HG02623 (cell line): Measurements from ENCODE around the gene KIF18A.
A peak's percentile ranks its signal among the peaks of the same experiment; 100 is the strongest.
"Not testable (repeated sequence)": the region's sequence is repeated elsewhere in the genome, so short reads cannot be mapped to it uniquely, and the experiment has no call there.

Experiments
- ATAC-seq: cut with Tn5 transposase; IDR thresholded peaks from one replicate; pipeline ENCODE4 v1.9.1; 2021; ENCODE audit warnings: moderate library complexity; ENCODE audit not compliant: unreplicated experiment

KIF18A gene

DNA sequence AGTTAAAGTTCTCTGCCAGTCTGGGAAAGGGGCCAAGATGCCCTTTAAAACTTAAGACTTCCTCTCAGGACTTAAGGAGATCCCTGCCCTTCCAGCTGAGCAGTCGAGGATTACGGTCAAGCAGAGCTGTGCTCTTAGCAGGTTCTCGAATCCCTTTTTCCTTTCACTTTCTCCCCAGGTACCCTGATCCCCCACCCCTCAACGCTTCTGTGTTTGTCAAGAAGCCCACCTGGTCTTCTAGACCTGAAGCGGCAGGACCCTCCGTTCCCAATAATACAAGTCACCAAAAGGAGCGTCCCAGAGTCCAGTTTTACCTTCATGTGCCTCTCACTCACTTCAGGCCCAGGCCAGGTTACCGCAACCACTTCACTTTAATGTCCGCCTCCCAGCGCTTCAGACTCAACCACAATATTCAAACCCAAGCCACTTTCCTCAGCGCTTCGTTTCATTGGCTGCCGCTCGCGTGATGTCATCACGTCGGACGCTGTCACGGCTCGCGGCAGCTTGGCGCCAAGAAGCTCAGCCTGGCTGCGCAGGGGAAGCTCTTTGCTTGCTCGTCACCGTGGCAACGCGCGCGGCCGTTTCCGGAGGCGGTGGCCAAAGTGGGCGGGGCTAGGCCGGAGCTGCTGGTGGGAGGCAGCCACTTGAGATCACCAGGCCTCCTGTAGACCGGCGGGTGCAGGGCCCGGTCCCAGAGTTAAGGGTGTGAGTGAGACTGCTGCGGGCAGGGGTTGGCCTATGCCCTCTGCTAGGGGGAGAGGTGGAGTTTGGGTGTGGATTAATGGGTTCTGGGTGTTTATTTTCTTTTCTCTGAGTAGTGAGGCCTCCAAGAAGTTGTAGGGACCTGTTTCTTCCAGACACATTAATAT, at the start of gene KIF18A, which contains the start of gene METTL15:
KIF18A (minus strand) TSS at position 407 of the 869 bp plus-strand sequence. CDS start 10,209 bp downstream, outside the sequence.
METTL15 (plus strand) TSS at position 639 of the 869 bp plus-strand sequence. CDS start 4,947 bp downstream, outside the sequence.
- peak; percentile 94 for ATAC-seq

DNA sequence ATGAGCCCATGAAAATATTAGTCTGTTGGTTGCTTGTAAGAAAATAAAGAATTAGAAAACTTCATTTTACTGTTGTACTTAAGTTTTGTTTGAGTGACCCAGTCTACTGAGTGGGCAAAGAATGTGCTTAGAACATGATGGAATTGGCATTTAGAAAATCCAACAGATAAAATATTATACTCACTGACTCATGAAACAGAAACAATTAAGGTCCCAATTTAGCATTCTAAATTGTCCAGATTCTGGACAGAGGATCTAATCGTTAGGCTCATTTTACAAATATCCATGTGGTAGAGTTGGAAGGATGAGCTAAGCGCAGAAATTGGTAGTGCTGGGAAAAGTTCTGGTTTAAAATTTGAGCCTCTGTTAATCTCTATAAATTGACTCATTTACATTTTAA, 45.6 kb upstream of the KIF18A start:
- ATAC-seq, result no peak

DNA sequence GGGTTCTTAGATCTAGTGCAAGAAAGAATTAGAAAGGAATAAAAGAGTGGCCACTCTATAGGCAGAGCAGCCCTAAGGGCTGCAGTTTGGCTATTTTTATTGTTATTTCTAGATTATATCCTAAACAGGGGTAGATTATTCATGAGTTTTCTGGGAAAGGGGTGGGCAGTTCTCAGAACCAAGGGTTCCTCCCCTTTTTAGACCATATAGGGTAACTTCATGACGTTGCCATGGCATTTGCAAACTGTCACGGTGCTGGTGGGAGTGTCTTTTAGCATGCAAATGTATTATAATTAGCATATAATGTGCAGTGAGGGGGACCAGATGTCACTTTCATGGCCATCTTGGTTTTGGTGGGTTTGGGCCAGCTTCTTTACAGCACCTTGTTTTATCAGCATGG, 44.8 kb upstream of the KIF18A start:
- ATAC-seq, result no peak

DNA sequence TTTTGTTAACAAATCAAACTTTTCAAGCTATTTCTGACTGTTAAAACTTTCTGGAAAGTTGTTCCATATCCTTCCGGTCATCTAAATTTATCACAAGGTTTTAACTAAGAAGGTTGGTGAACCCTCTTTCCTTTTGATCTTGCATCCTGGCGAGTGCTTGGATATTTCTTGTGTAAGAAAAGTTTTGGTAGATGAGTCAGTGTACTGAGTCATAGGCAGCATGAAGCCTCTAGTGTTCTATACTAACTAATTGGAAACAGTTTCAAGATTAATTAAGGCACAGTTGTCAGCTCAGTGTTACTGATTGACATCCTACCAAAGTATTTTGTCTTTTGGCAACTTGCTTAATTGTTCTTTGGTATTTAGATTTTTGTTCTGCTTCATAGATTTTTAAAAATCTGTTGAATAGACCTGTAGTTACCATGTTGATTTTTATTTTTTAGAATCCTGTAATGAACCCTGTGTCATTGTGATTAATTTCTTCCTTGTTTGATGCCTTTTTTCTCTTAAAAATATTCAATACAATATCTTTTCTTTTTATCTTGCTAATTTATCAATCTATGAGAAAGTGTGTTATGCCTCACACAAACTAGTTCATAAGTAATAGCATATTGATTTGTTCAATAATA, 38.3 kb upstream of the KIF18A start:
- ATAC-seq, result no peak

DNA sequence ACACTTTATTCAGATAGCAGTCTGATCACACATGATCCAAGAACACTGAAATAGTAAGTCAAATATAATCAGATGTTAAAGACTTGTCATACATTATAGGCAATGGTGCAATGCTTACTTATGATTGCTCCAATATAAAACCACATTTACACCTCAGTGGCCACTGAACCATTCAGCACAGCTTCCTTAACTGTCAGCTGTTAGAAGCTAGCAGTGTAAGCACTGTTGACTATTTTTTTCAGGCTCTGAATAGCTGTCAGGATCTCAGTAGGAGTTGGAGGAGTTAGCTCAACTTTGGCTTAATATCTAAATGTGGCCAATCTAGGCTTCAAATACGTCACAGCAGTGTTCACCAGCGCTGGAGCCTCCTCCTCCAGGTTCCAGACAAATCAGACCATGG, 36.9 kb upstream of the KIF18A start:
- ATAC-seq, result no peak

DNA sequence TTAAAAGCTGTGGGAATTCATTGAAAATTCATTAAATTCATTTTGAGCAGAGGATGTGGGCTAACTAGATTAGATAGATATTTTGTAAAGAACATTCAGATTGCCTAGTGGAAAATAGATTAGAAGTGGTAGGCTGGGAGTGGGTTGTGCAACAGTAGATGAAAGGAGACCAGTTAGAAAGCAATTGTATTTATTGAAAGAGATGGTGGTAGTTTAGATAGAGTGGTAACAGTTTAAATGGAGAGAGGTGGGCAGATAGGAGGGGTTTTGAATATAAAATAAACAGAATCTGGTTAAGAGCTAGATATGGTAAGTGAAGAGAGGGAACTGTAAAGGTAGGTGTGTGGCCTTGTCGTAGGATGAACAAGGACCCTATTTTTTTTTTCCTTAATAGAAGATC, 34.8 kb upstream of the KIF18A start:
- ATAC-seq, result no peak

DNA sequence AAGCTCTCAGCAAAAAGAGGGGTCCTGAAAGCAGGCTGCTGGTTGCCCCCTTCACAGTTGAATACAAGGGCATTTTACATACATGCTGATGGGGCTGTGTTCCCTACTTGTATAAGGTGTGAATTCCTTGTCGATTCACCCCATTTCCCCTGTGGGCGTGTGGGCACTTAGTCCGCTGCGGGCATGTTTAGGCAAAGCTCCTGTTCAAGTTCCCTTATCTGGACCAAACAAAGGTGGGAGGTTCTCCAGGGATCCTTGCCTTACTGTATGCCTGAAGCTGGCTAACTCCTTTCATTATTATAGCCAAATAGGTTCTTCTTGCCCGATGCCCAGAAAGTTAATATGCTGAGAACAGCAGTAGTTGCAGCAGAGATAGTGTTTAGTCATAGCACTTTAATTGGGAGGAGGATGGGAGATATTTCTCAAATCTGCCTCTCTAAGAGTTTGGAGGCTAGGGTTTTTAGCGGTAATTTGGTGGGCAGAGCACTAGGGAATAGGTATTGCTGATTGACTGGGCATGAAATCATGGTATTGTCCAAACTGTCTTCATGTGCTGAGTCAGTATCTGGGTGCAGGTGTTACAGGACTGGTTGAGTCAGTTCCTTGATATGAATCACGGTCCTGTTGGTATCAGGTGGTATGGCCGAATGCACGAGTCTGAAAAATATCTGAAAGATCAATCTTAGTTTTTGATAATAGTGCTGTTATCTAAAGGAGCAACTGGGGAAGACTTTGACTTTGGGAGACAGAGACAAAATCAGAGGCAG, 32.9 kb upstream of the KIF18A start:
- no peak for ATAC-seq

DNA sequence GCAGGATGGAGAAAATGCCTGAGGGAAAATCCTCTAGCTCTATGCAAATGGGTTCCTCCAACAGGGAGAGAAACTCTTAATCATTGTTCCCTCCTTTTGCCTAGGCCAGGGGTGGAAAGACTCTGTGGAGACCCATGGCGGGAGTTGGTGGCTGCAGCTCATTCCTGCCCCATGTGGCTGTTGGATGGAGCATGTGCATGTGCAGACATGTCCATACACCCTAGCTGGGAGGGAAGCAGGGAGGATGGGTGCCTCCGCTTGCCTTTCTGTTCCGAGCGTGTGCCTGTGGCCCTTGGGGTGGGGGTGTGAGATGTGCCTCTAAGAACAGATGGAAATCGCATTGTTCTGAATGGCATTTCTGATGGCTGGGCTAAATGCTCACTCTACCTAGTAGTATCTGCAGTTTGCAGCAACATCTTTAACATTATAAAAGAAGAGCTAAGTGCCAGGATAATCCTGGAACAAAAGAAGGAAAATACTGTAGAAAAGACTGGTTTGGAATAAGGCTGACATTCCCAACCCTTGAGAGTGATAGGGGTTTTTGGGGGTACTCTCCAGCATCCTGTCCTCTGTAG, 32.0 kb upstream of the KIF18A start:
- no peak for ATAC-seq

DNA sequence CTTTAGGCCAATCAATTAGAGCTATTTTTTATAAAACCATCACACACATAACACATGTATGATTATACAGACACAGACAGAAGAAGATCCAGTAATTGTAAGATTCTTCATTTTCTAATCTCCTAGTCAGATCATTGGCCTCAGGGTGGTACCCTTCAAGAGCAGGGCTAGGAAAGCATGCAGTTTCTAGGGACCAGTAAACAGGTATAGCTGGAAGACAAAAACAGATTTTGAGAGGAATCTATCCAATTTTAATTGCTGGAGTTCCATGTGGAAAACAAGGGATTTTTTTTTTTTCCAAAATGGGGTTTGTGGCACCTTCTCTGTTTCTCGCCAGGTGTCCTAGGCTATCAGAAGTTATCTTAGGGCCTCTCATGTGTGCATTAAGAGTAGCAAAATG, 29.9 kb upstream of the KIF18A start:
- ATAC-seq, result no peak

DNA sequence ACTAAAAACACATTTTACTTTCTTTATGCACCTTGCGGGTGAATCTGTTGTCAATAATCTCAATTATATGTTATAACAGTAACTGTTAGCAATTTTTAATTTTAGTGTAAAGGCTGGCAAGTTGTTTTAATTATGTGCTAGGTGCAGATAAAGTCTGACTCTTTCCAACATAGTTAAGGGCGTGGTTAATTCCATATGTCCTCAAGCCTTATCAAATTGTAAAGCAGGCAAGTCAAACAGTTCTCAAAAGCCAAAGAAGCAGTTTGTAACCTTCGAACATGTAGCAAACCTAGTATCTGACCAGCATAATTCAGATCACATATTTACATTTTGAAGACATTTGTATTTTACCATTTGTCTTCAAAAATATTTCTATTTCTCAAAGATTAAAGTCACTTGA, 29.4 kb upstream of the KIF18A start:
- ATAC-seq, result no peak

DNA sequence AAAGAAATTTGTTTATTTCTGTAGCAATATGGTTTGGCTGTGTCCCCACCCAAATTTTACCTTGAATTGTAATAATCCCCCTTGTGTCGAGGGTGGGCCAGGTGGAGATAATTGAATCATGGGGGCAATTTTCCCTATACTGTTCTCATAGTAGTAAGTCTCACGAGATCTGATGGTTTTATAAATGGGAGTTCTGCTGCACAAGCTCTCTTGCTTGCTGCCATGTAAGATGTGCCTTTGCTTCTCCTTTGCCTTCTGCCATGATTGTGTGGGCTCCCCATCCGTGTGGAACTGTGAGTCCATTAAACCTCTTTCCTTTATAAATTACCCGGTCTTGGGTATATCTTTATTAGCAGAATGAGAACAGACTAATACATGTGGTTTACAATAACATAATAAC, 28.2 kb upstream of the KIF18A start:
- ATAC-seq, result not testable (repeated sequence)

DNA sequence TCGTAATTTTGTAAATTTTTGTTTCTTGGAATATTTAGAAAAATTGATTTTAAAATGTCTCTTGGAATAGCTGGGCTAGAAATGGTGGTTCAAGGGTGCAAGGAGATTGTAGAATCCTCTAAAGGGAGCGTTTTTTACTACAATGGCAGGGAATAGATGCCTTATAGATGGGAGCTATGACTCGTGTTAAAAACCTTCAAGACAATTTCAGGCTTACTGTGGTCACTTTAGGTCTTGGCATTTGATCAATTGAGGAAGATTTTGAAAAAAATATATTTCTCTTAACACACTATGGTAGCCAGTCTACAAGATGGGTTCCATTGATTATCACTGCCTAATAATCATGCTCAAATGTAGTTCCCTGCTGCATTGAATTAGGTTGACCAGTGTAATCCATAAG, 25.2 kb upstream of the KIF18A start:
- ATAC-seq, result no peak

DNA sequence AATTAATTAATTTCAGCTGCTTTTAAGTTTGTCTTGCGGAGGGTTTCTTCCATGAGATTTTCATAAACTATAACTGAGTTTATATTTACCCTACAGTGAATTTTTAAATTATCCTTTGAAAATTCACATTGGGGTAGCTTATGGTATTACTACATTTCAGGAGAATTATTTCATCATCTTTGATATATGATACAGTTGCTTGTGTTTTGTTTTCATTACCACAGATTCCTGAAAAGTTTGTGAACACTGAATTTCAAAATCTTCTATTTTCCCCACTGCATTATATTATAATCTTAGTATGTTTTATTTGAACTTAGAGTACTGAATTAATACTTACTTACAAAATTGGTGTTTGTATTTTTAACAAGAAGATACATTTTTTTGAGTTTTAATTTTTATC, 24.6 kb upstream of the KIF18A start:
- ATAC-seq, result no peak

DNA sequence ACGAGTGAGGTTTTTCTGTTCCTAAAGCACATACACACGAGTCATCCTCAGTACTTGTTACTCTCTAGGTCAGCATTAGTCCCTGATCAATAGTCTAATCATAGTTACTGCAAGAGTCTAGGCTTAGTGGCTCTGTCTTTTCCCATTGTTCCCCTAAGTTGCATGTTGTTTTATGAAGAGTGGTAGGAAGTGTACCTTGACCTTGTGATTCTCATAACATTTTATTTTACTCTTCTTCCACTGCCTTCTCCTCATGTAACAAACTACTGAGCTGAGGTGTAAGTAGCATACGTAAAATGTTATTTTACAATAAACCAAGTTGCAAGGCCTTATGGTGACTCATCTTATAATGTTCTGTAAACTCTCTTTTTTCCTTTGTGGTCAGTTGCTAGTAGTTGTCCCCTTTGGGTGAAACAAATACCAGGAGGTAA, 15.2 kb upstream of the KIF18A start:
- ATAC-seq, result no peak

DNA sequence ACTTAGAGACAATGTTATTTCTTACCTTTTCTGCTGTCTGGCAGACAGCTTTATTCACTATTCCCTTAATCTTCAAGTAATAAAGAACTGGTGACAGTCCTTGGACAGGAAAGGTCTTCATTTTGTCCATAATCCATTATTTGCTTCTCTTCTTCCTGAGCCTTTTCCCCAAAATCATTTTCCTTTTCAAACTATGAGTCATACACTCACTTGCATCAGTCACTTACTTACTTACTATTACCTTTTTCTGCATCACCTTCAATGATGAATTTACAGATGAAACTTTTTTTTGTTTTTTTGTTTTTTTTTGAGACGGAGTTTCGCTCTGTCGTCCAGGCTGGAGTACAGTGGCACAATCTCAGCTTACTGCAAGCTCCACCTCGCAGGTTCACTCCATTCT, 9.8 kb upstream of the KIF18A start:
- no peak for ATAC-seq

DNA sequence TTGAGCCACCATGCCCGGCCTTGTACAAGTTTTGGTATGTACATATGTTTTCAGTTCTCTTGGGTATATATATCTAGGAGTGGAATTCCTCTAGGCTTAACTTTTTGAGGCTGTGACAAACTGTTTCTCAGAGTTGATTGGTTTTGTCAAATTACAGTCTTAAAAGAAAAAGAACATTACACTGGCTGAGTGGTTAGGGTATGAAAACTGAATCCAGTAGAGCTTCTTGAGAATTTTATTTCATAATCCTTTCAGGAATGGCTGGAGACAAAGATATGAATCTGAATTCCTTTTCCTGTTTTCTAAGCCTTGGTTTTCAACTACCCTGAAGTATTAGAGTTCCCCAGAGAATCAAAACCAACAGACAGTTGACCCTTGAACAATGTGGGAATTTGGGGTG, 6.8 kb upstream of the KIF18A start:
- ATAC-seq, result no peak

DNA sequence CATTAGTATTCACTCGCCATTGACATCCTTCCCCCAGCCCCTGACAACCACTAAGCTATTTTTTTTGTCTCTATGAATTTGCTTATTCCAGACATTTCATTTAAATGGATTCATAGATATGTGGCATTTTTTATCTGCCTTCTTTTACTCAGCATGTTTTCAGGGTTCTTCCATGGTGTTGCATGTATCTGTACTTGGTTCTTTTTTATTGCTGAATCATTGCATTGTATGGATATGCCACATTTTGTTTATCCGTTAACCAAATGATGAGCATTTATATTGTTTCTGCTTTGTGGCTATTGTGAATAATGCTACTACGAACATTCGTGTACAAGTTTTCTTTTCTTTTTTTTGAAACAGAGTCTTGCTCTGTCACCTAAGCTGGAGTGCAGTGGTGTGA, 6.2 kb upstream of the KIF18A start:
- ATAC-seq, result no peak

DNA sequence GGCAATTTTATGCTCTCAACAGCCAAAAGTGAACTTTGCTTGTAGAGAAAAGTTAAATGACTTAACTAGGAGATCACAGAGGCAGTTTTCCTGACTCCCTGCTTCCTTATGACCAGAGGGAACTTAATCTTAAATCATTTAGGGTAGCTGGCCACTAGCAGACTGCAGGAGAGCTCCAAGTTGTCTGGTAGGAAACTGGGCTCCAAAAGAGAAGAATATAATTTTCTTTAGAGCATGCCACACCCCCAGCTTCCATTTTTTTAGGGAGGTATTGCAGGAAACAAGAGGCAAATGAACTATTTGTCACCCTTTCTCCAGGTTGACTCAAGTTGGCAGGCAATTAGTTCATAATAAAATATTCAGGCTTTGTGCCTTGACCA, 2.9 kb upstream of the KIF18A start:
- no peak for ATAC-seq

DNA sequence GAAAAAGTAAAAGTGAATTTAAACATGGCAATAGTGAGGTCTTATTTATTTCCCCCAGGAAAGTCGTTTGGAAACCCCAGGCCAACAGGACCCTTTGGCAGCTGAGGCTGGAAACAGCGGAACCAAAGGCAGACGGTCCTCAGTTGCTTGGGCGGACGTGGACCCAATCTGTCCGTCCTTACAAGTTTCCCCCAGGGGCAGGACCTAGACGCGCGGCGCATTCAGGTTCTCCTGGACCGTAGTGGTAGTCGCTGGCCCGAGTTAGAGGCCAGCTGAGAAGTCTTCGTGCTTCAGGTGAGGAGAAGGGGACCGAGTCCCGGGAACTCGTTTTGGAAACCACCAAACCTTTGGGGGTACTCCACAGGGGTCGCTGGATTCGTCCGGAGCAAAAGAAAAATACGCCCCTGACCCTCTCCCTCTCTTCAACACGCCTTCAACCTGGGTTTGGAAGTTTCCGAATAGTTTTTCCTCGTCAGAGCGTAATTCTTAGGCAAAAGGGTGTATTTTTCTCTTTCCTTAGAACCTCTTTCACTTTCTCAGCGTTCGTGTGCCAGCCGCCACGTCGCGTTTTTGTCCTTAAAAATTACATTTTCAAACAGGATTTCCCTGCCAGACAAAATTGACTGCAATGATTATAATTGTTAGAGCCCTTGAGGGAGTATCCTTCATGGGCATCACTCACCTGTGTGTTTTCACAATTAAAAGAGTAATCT, 2.3 kb upstream of the KIF18A start:
- peak; percentile 28 for ATAC-seq

DNA sequence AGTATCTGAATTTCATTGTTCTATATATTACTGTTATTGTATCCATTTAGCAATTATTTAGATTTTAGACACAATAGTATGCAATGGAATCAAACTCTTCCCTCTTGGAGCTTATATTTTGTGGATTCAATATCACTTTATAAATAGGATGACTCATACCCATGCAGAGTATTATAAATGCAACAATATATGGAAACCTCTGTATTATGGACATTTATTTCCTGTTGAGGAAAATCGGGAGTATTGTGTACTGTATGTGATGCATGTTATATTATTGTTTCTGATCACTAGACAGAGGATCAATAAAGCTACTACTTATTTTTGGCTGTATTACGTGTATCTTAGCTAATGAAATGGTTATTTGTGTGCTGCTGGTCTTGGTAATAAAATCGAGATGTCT, 1.0 kb upstream of the KIF18A start:
- ATAC-seq, result no peak
